Left colon (tissue), 2 donors: ENCODE measurements around the gene RNFT2. TPM values are rescaled to one million over a fixed set of nuclear protein-coding genes. Genes with fewer than 3 reads are reported as not detected.
"Not testable (repeated sequence)": the region's sequence is repeated elsewhere in the genome, so short reads cannot be mapped to it uniquely, and the experiment has no call there.

Source experiments
- ATAC-seq: fragments of 200-7000 bp; cut with Tn5 transposase; one replicate; pipeline ENCODE4 v1.9.1; 2020; ENCODE audit warnings: mild to moderate bottlenecking, moderate library complexity
- DNase-seq, 2 donors: peaks; one replicate each; pipeline ENCODE4 v3.0.0-alpha.2; 2020
- intact Hi-C, 2 donors: fragments of 100-400 bp; cut with DNase I in 1 of 2; cut with micrococcal nuclease in 1 of 2; formaldehyde crosslinking; loops; one replicate each; pipeline versions ENCODE4 v1.11.2 to v1.14.0; 2022; cut with DNase I, micrococcal nuclease
- total RNA-seq, 2 donors: library from RNA; stranded (reverse); fragmentation: NEBNext Ultra II Directional; extraction: Animal tissue kit (Norgen Biotek cat#: 25700); gene quantifications; one replicate each; pipeline ENCODE4 v1.2.1, GENCODE V29; 2021
- donor health status: DM: no; HTN: no; CAD: no.
- donor health status: DM: yes; HTN: yes; CAD: no.

The RNFT2 gene
- total RNA-seq, 2 donors from 2014 or later, result 2.3 to 2.8 TPM

- intact Hi-C loops, result no loop called here
- DNase-seq (no peak), ATAC-seq (no peak)
Observed at GRCh38 chr12:116812238-116812637, 74.1 kb downstream of the RNFT2 start.

- intact Hi-C loops, result no loop called here
- no peak for DNase-seq
- no peak for ATAC-seq
Observed at GRCh38 chr12:116813271-116814041, 75.3 kb downstream of the RNFT2 start.

DNA sequence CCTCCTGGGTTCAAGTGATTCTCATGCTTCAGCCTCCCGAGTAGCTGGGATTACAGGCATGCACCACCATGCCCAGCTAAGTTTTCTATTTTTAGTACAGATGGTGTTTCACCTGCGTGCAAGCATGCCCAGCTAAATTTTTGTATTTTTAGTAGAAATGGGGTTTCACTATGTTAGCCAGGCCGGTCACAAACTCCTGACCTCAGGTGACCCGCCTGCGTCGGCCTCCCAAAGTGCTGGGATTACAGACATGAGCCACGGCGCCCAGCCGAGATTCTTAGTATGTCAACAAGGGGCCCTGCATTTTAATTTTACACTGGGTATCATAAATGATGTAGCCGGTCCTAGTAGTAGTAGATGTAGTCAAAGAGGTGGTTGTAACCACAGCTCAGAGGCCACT, 76.7 kb downstream of the RNFT2 start:
- DNase-seq, ATAC-seq, intact Hi-C loops: not testable (repeated sequence)

- peak; percentile 21 for ATAC-seq
Observed at GRCh38 chr12:116818341-116818856, 80.3 kb downstream of the RNFT2 start.

GRCh38 chr12:116818948-116819832, 81.1 kb downstream of the RNFT2 start:
- intact Hi-C loops, result no loop called here
- DNase-seq, result peak; percentile 87 to 94
- ATAC-seq, result peak; percentile 94

More at GRCh38 chr12:116818341-116818856, 80.3 kb downstream of the RNFT2 start:
- DNase-seq, result peak in 1 of 2 donors; percentile 44
- intact Hi-C loops, result no loop called here

DNA sequence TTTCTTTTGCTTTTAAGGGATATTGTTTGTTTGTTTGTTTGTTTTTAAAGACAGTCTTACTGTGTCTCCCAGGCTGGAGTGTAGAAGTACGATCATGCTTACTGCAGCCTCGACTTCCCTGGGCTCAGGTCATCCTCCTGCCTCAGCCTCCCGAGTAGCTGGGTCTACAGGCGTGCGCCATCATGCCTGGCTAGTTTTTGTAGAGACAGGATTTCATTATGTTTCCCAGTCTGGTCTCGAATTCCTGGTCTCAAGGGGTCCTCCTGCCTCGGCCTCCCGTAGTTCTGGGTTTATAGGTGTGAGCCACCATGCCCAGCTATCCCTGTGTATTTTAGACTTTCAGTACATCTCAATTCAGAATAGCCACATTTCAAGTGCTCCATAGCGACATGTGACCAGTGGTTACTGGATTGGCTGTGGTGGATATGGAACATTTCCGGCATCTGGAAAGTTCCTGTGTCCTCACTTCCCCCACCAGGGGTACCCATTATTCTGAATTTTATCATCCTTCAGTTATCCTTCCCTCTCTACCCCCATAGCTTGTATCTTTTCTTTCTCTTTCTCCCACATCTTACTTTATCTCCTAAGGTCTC, 82.0 kb downstream of the RNFT2 start:
- ATAC-seq (no peak), DNase-seq (peak in 1 of 2 donors; percentile 9)
- intact Hi-C loops, result no loop called here

GRCh38 chr12:116821291-116821690, 83.2 kb downstream of the RNFT2 start:
- DNase-seq, result peak in 1 of 2 donors; percentile 9
- ATAC-seq, result no peak
- intact Hi-C loops, result no loop called here

DNA sequence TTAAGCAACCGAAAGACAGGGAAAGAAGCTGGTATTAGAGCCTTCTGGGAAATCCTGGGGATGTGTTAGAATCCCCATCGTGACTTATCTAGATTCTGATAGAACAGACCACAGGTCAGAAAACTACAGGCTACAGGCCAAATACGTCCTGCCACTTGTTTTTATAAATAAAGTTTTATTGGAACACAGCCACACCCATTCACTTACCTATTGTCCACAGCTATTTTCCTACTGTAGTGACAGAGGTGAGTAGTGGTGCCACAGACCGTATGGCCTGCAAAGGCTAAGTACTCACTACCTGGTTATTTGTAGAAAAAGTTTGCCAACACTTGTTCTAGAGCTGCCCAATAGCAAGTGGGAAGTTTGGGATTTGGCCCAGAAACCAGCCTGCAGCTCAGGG, 89.3 kb downstream of the RNFT2 start:
- no peak for ATAC-seq
- DNase-seq, result no peak
- intact Hi-C loops, result no loop called here

DNA sequence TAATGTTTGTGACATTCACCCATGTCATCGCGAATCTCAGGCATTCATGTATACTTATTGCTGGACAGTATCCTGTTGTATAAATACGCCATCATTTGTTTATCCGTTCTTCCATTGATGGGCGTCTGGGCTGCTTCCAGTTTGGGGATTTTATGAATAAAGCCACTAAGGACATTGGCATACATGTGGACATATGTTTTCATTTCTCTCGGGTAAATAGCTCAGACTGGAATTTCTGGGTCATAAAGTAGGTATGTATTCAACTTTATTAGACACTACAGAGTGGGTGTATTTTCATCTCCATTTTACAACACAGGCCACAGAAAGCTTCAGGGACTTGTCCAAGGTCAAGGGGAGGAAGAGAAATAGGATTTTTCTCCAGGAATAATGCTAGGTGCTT, 94.2 kb downstream of the RNFT2 start:
- DNase-seq (no peak), ATAC-seq (peak; percentile 70)
- intact Hi-C loops, result no loop called here

- ATAC-seq (no peak), DNase-seq (no peak)
- intact Hi-C loops, result no loop called here
Observed at GRCh38 chr12:116833474-116833873, 95.4 kb downstream of the RNFT2 start.

DNA sequence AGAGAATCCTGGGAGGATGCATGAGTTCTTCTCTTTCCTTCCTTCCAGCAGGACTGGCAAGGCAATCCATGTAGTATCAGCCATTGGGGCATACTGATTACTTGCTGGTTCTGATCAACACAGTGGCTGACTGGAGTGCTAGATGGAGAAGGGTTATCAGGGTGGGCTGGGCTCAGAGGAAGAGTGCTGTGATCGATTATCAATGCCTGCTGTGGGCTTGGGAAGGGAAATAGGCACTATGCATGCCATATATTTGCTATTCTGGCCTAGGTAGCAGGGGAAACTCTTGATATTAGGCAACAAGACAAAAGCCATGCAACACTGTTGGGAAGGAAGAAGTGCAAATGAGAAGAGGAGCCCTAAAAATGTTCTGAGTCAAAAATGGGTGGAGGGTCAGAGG, 97.4 kb downstream of the RNFT2 start:
- DNase-seq, result no peak
- intact Hi-C loops, result no loop called here
- ATAC-seq, result no peak

- ATAC-seq, result no peak
- intact Hi-C loops, result no loop called here
- DNase-seq, result no peak
Observed at GRCh38 chr12:116837097-116837496, 99.0 kb downstream of the RNFT2 start.

DNA sequence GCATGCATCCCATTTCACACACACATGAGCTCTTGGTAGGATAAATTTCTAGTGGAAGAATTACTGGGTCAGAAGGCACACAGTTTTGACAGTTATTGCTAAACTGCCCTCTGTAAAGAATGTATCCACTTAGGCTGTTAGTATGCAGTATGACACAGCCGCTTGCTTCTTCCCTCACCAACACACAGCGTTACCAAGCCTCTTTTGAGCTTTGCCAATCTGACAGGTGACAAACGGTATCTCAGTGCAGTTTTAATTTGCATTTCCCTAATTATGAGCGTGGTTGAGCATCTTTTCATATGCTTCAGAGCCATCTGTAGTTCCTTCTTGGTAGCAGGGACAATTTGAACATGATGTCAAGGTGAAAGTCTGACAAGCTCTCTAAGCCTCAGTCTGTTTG, 100.2 kb downstream of the RNFT2 start:
- ATAC-seq (no peak), DNase-seq (no peak)

GRCh38 chr12:116839287-116839830, 101.2 kb downstream of the RNFT2 start:
- intact Hi-C loops, result no loop called here
- DNase-seq (no peak), ATAC-seq (no peak)

More for the DNA sequence above, 100.2 kb downstream of the RNFT2 start:
- intact Hi-C loops, result no loop called here

GRCh38 chr12:116843085-116843484, 105.0 kb downstream of the RNFT2 start:
- no peak for ATAC-seq
- intact Hi-C loops, result no loop called here

GRCh38 chr12:116849216-116849615, 111.1 kb downstream of the RNFT2 start:
- intact Hi-C loops, result no loop called here
- ATAC-seq (no peak), DNase-seq (no peak)

More at GRCh38 chr12:116843085-116843484, 105.0 kb downstream of the RNFT2 start:
- no peak for DNase-seq

DNA sequence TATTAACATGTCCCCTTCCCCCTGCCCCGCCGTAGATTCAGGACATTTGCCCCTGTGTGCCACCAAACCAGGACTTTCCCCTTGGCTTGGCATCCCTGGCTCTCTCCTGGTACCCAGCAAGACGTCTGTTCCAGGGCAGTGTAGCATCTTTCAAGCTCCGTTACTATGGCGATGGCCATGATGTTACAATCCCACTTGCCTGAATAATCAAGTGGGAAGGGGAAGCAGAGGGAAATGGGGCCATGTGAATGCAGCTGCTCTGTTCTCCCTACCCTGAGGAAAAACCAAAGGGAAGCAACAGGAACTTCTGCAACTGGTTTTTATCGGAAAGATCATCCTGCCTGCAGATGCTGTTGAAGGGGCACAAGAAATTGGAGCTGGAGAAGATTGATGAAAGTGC, 114.2 kb downstream of the RNFT2 start:
- DNase-seq (no peak), ATAC-seq (no peak)
- intact Hi-C loops, result no loop called here

- intact Hi-C loops, result no loop called here
- ATAC-seq, result no peak
- DNase-seq, result no peak
Observed at GRCh38 chr12:116853507-116853906, 115.4 kb downstream of the RNFT2 start.
